GM12892 (cell line): Measurements from ENCODE around the gene SIRT6.

Experiments
- POLR2A ChIP-seq: IDR thresholded peaks from 2 replicates; pipeline ENCODE4 v1.6.1; 2011; ENCODE audit warnings: low read depth, low read length, control low read depth
- POLR2AphosphoS5 ChIP-seq: IDR thresholded peaks from 2 replicates; pipeline ENCODE4 v1.6.1; 2011; ENCODE audit warnings: low read depth, low read length, control low read depth

GRCh38 chr19:4220188-4220587 lies 37.8 kb upstream of the SIRT6 start:
- TF ChIP-seq POLR2A (no peak), POLR2AphosphoS5 (no peak)
